GM04503 (cell line): Measurements from ENCODE around the gene MTRF1L.
"Not testable (repeated sequence)": the region's sequence is repeated elsewhere in the genome, so short reads cannot be mapped to it uniquely, and the experiment has no call there.

Experiments used
- DNase-seq: peaks from one replicate; pipeline ENCODE4 v3.0.0-alpha.2; 2012; ENCODE audit warnings: low read depth

The MTRF1L gene

DNA sequence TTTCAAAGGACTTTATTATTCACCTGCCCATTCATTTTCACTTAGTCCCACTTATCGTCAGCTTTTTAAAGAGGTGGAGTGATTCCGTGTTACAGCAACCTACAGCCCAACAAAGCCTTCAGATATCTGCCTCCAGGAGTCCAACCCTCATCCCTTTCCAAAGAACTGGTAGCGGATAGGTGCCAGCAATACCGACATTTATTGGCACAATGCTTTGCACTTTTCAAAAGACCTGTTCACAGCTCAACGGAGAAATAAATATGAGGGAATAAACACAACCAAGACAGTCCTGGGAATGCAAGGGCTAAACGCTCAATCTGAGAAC is 819 bp upstream of the MTRF1L start:
- no peak for DNase-seq

DNA sequence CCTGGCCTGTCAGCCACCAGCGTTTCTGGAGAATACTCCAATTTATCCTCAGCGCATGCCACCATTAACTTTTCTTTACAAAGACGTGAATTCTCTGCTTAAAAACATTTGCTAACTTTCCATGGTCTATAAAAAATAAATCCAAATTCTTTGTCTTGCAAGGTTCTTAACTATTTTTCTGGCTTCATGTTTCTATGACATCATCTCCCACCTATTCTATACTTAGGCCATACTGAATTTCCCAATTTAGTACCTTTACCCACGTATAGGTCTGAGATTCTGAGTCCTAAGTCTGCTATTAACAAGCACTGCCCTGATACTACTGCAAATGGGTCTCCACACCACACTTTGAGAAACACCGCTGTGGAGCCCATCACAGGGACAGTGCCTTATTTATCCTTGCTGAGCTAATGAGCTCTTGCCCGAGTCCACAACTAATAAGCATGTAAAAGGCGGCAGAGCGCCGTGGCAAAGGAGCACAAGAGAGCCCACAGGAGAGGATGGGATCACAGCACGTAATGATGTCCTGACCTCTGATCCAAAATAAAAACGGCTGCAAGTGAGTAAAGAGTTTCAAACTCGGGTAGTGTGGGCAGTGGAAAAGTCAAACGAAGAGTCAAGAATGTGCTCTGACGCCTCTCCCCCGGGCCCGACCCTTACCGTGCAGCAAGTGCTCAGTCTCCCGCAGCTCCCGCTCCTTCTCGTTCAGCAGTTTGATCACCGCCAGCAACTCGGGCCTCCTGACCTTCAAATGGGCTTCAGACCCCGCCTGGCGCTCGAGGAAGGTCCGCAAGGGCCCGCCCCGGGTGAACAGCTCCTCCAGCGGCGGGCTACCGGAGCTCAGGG is 519 bp downstream of the MTRF1L start:
- DNase-seq, result no peak

DNA sequence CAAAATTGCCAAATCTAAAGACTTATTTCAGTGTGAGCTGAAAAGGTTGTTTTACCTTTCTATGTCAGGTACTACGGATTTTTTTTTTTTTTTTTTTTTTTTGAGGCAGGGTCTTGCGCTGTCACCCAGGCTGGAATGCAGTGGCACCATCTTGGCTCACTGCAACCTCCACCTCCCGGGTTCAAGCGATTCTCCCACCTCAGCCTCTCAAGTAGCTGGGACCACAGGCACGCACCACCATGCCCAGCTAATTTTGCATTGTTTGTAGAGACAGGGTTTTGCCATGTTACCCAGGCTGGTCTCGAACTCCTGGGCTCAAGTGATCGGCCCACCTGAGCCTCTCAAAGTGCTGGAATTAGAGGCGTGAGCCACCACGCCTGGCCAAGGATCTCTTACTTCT is 1.7 kb downstream of the MTRF1L start:
- DNase-seq, result not testable (repeated sequence)

DNA sequence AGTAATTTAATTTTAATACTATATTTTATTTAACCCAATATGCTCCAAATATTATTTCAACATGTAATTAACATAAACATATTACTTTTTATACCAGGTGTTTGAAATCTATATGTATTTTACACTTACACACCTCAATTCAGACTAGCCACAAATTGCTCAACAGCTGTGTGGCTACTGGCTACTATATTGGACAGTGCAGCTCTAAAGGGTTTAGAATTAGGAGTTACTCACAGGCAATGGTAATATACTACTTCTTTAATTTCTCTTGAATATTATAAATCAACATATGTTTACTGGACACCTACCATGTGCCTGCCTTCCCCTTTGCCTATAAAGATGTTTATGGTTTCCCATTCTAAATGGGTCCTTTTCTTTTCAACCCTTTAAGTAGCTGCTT is 2.3 kb downstream of the MTRF1L start:
- no peak for DNase-seq

- DNase-seq, result not testable (repeated sequence)
These were observed 3.0 kb downstream of the MTRF1L start for GRCh38 chr6:152999538-152999937.

GRCh38 chr6:152993847-152994246 is 8.7 kb downstream of the MTRF1L start:
- no peak for DNase-seq

DNA sequence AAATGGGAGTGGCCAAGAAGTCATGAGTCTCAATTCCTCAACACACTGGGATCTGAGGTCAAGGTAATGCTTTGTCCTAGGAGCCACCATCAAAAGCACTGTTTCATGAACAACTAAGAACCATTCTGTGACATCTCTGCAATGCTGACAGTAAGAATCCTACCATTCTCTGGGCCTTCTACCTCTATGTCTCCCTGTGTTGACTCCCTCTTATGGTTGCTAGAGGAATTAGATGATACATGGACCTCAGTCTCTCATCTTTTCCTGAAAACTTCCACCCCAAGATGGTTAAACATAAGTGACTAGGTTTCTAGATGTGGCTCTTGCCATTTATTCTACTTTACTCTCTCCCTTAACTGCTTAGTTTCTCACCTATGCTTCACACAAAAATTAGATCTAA is 9.1 kb downstream of the MTRF1L start:
- DNase-seq, result no peak

- DNase-seq, result no peak
These were observed 15.5 kb downstream of the MTRF1L start for GRCh38 chr6:152986978-152987377.

DNA sequence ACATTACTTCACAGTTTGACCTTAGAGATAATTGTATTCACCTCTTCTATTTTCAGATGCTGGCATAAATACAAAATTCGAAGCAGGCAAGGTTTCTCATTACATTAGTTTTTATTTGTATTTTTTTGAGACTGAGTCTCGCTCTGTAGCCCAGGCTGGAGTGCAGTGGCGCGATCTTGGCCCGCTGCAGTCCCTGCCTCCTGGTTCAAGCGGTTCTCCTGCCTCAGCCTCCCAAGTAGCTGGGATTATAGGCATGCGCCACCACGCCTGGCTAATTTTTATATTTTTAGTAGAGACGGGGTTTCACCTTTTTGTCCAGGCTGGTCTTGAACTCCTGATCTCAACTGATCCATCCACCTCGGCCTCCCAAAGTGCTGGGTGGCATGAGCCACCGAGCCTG is 17.2 kb downstream of the MTRF1L start:
- DNase-seq, result not testable (repeated sequence)

- no peak for DNase-seq
These were observed 18.0 kb downstream of the MTRF1L start for GRCh38 chr6:152984513-152984872.

GRCh38 chr6:152983637-152984512 is 18.6 kb downstream of the MTRF1L start:
- DNase-seq, result peak; percentile 37

GRCh38 chr6:152982904-152983636 is 19.4 kb downstream of the MTRF1L start, which contains the start of gene FBXO5:
FBXO5 (minus strand) TSS chr6:152983041; CDS start chr6:152982959, 82 bp downstream.
- DNase-seq, result peak; percentile 74

GRCh38 chr6:152981989-152982903 is 20.3 kb downstream of the MTRF1L start:
- DNase-seq, result no peak

GRCh38 chr6:152981219-152981618 is 21.3 kb downstream of the MTRF1L start:
- no peak for DNase-seq

DNA sequence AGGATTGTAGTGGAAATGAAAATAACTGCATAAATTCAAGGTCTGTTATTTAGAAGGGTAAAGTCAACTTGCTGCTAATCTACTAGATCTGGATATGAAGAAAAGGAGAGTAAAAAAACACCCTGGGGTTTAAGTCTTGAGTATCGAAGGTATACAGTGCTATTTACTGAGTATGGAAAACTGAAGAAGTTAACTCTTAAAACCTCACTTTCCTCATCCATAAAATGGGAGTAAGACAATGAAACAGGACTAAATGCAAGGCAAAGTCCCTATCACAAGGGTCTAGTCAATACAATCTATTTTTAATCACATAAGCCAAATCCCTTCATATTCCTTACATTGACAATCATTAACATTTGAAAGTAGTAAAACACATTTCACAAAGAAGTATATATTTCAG is 21.9 kb downstream of the MTRF1L start:
- no peak for DNase-seq

DNA sequence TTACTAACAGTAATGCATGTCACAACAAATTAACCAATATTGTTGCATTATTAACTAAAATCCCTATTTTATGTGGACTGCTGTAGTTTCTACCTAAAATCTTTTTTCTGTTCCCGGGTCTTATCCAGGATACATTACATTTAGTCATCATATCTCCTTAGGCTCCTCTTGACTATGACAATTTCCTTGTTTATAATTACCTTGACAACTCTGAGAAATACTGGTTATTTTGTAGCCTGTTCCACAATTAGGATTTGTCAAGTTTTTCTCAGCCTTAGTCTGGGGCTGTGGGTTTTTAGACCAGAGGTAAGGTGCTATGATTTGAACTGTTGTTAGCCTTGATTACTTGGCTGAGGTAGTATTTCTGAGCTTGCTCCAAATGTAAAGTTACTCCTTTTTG is 23.4 kb downstream of the MTRF1L start:
- DNase-seq, result no peak

- DNase-seq, result no peak
These were observed 24.5 kb downstream of the MTRF1L start for GRCh38 chr6:152978058-152978457.

GRCh38 chr6:152977556-152977955 is 25.0 kb downstream of the MTRF1L start:
- no peak for DNase-seq

DNA sequence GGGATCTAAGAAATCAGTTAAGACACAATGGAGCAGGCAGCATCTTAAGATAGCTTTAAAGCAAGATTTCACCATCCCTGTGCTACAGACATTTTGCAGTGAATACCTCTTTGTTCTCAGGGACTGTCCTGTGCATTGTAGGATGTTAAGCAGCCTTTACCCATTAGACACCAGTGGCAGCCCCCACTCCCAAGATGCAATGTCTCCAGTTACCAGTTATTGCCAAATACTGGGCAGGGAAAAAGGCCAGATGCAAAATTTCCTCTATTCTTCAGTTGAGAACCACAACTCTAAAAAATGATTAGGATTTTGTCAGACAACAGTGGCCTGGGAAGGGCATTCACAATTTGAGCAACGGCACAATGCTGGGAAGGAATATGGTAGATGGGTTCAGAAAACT is 25.8 kb downstream of the MTRF1L start:
- DNase-seq, result no peak

GRCh38 chr6:152975204-152975915 is 27.1 kb downstream of the MTRF1L start:
- DNase-seq, result no peak

- no peak for DNase-seq
These were observed 28.6 kb downstream of the MTRF1L start for GRCh38 chr6:152973916-152974315.
